IMR-90 (cell line): ENCODE measurements around the gene GGT6. TPM values are rescaled to one million over a fixed set of nuclear protein-coding genes. Genes with fewer than 3 reads are reported as not detected.

Source experiments
- ATAC-seq: fragments of 200-7000 bp; cut with Tn5 transposase; 2 replicates; pipeline ENCODE4 v1.9.1; 2020; ENCODE audit warnings: low read depth, mild to moderate bottlenecking, moderate library complexity
- BruUV-seq: library from RNA; stranded (reverse); fragments of 400-500 nt; replicated peaks from 2 replicates; lab custom pipeline; 2021; lab: Mats Ljungman, UMichigan
- CTCF ChIA-PET: fragments of 300-600 bp; formaldehyde crosslinking; extraction: SDS; loops from one replicate; lab custom pipeline; 2021; ENCODE audit warnings: antibody characterized with exemption; lab: Yijun Ruan, JAX
- POLR2A ChIA-PET: fragments of 300-600 bp; sonication (Branson Sonifier 250); formaldehyde crosslinking; loops from one replicate; lab custom pipeline; 2022; ENCODE audit warnings: antibody characterized with exemption; ENCODE audit not compliant: unreplicated experiment; lab: Charles Lee
- DNase-seq: peaks from one replicate; pipeline ENCODE4 v3.0.0; 2013
- H2AFZ ChIP-seq: replicated peaks from 2 replicates; pipeline ENCODE3; 2013; ENCODE audit warnings: low read length, mild to moderate bottlenecking; ENCODE audit not compliant: poor library complexity
- H2AK5ac ChIP-seq: 2 replicates; pipeline ENCODE4 v1.6.1; 2013; ENCODE audit warnings: low read depth, low read length, inconsistent platforms
- H2AK9ac ChIP-seq: replicated peaks from 2 replicates; pipeline ENCODE3; 2013; ENCODE audit warnings: mild to moderate bottlenecking, low read depth, low read length, moderate library complexity; ENCODE audit not compliant: poor library complexity
- H2BK120ac ChIP-seq: 2 replicates; pipeline ENCODE4 v1.6.1; 2013; ENCODE audit warnings: low read depth, low read length, inconsistent platforms
- H2BK15ac ChIP-seq: 3 replicates; pipeline ENCODE4 v1.6.1; 2013; ENCODE audit warnings: low read depth, low read length, inconsistent platforms
- H2BK20ac ChIP-seq: 2 replicates; pipeline ENCODE4 v1.6.1; 2013; ENCODE audit warnings: low read depth, mild to moderate bottlenecking, inconsistent platforms, low read length, moderate library complexity
- H2BK5ac ChIP-seq: 2 replicates; pipeline ENCODE4 v1.6.1; 2013; ENCODE audit warnings: mild to moderate bottlenecking, low read depth, low read length, inconsistent platforms; ENCODE audit not compliant: poor library complexity, severe bottlenecking
- H3K14ac ChIP-seq: replicated peaks from 2 replicates; pipeline ENCODE4 v1.6.1; 2013; ENCODE audit warnings: low read depth, low read length, inconsistent platforms
- H3K18ac ChIP-seq: 2 replicates; pipeline ENCODE4 v1.6.1; 2013; ENCODE audit warnings: low read depth, low read length, control low read depth
- H3K23ac ChIP-seq: 2 replicates; pipeline ENCODE4 v1.6.1; 2013; ENCODE audit warnings: low read depth, low read length, inconsistent platforms
- H3K27ac ChIP-seq: 2 replicates; pipeline ENCODE4 v1.5.1; 2013; ENCODE audit warnings: mild to moderate bottlenecking, control low read depth, low read length; ENCODE audit not compliant: insufficient read depth
- H3K27me3 ChIP-seq: 2 replicates; pipeline ENCODE4 v1.6.1; 2013; ENCODE audit warnings: low read length; ENCODE audit not compliant: control insufficient read depth, insufficient read depth
- H3K36me3 ChIP-seq: 2 replicates; pipeline ENCODE4 v1.6.1; 2013; ENCODE audit warnings: low read length, mixed read lengths; ENCODE audit not compliant: control insufficient read depth, insufficient read depth
- H3K4ac ChIP-seq: 2 replicates; pipeline ENCODE4 v1.6.1; 2013; ENCODE audit warnings: low read depth, low read length, inconsistent platforms
- H3K4me1 ChIP-seq: 2 replicates; pipeline ENCODE4 v1.6.1; 2013; ENCODE audit warnings: low read length, mixed read lengths; ENCODE audit not compliant: control insufficient read depth, insufficient read depth
- H3K4me2 ChIP-seq: 2 replicates; pipeline ENCODE4 v1.6.1; 2013; ENCODE audit warnings: low read depth, mild to moderate bottlenecking, control low read depth, low read length, moderate library complexity
- H3K4me3 ChIP-seq: 2 replicates; pipeline ENCODE4 v1.5.1; 2013; ENCODE audit warnings: low read depth, mild to moderate bottlenecking, control low read depth, low read length, moderate library complexity; ENCODE audit not compliant: insufficient read depth
- H3K56ac ChIP-seq: 2 replicates; pipeline ENCODE4 v1.6.1; 2013; ENCODE audit warnings: low read length, inconsistent platforms; ENCODE audit not compliant: insufficient read depth; ENCODE audit errors: extremely low read depth
- H3K79me1 ChIP-seq, 2 experiments: 2 replicates each; pipeline ENCODE4 v1.6.1; 2013; ENCODE audit warnings: low read length in 2 of 2, inconsistent platforms in 1 of 2, low read depth in 1 of 2
- H3K9ac ChIP-seq: 2 replicates; pipeline ENCODE4 v1.6.1; 2013; ENCODE audit warnings: low read depth, low read length, control low read depth
- H3K9me1 ChIP-seq: 2 replicates; pipeline ENCODE4 v1.6.1; 2013; ENCODE audit warnings: low read length, inconsistent platforms; ENCODE audit not compliant: insufficient read depth
- H3K9me3 ChIP-seq: 2 replicates; pipeline ENCODE4 v1.6.1; 2013; ENCODE audit warnings: low read length; ENCODE audit not compliant: control insufficient read depth, insufficient read depth
- H4K20me1 ChIP-seq: 2 replicates; pipeline ENCODE4 v1.6.1; 2013; ENCODE audit warnings: low read length, inconsistent platforms; ENCODE audit not compliant: insufficient read depth
- H4K5ac ChIP-seq: 2 replicates; pipeline ENCODE4 v1.6.1; 2013; ENCODE audit warnings: mild to moderate bottlenecking, low read depth, low read length, control low read depth
- H4K8ac ChIP-seq, 2 experiments: 2 replicates each; pipeline ENCODE4 v1.6.1; 2013; ENCODE audit warnings: low read depth in 2 of 2, low read length in 2 of 2, control low read depth in 1 of 2, inconsistent platforms in 1 of 2
- H4K91ac ChIP-seq: 2 replicates; pipeline ENCODE4 v1.6.1; 2013; ENCODE audit warnings: low read depth, low read length, inconsistent platforms; ENCODE audit not compliant: insufficient read depth
- BHLHE40 ChIP-seq: fragments of 150-350 bp; IDR thresholded peaks from 2 replicates; pipeline ENCODE4 v1.6.1; 2016; ENCODE audit warnings: mild to moderate bottlenecking, low read depth, low read length
- CEBPB ChIP-seq: IDR thresholded peaks from 2 replicates; pipeline ENCODE4 v1.6.1; 2012; ENCODE audit warnings: low read depth, low read length, improper control_type of control experiment
- POLR2A ChIP-seq: IDR thresholded peaks from 2 replicates; pipeline ENCODE4 v1.6.1; 2012; ENCODE audit warnings: mild to moderate bottlenecking, low read depth, low read length
- RAD21 ChIP-seq: IDR thresholded peaks from 2 replicates; pipeline ENCODE4 v1.6.1; 2012; ENCODE audit warnings: low read length, improper control_type of control experiment
- WGBS, 2 experiments: methylation state at CpG; one replicate each; pipeline versions ENCODE4 v1.1.5 to v1.1.7; 2013; ENCODE audit warnings: missing lambda C conversion rate in 2 of 2; ENCODE audit not compliant: insufficient read length in 1 of 2; ENCODE audit errors: extremely low coverage in 2 of 2; 5-methylcytosine and 5-hydroxymethylcytosine counted together
- dilution Hi-C: fragments of 300-500 bp; cut with HindIII; formaldehyde crosslinking; loops from one replicate; pipeline ENCODE4 v1.14.3; 2018; ENCODE audit warnings: low sequenced_read_pairs; ENCODE audit not compliant: unreplicated experiment
- in situ Hi-C: fragments of 300-500 bp; cut with MboI; formaldehyde crosslinking; loops from 3 replicates; pipeline ENCODE4 v1.14.3; 2019; ENCODE audit warnings: low sequenced_read_pairs, inconsistent platforms, mixed read lengths
- intact Hi-C: fragments of 100-400 bp; cut with micrococcal nuclease; formaldehyde crosslinking; loops from 2 replicates; pipeline ENCODE4 v1.10.0; 2022
- polyA plus RNA-seq, 3 experiments: library from polyadenylated mRNA; depleted of rRNA; stranded (reverse); fragments of >200 nt; gene quantifications; 2 replicates each; pipeline ENCODE4 v1.2.3, GENCODE V29; 2012; ENCODE audit warnings: low replicate concordance in 1 of 3
- total RNA-seq: library from RNA; depleted of rRNA; stranded (reverse); fragments of >200 nt; gene quantifications from 2 replicates; pipeline ENCODE4 v1.2.3, GENCODE V29; 2012
- TF ChIP-seq, protein P1 (sequence below): conservative IDR thresholded peaks from 2 replicates; pipeline ENCODE4 v1.5.1; 2012; ENCODE audit warnings: mild to moderate bottlenecking, low read depth, low read length, improper control_type of control experiment

The GGT6 gene
- total and polyA plus RNA-seq, 2 of the 4 experiments (the other 2 are of a cell fraction), result not detected

DNA sequence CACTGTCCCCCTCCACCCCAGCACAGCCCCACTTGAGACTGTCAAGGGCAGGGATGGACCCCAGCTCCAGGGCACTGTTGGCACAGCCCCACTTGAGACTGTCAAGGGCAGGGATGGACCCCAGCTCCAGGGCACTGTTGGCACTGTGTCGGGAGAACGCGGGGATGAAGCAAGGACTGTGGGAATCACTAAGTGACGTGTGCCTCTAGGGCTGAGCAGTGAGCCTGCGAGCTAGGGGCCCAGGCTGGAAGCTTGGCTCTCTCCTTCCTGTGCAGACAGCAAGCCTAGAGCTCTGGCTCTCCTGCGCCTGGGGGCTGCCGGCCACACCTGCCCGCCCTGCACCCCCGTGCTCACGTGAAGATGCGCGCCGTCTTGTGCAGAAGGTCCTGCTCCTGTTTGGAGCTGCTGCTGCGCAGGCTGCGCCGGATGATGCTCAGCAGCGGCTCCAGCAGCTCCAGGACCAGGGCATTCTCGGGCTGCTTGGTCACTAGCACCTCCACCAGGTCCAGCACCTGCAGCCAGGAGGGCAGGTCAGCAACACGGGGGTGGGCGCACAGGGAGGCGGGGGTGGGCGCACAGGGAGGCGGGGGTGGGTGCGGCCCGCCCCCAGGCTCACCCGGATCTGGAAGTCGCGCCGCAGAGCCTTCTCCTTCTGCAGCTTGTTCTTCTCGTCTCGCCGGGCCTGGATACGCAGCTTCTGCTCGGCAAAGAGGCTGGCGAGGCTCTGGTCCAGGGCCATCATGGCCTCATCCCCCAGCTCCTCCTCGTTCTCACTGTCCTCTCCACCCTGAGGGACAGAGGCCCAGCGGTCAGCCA lies 16.0 kb downstream of the GGT6 start (continued):
- TF ChIP-seq BHLHE40, result no peak

DNA sequence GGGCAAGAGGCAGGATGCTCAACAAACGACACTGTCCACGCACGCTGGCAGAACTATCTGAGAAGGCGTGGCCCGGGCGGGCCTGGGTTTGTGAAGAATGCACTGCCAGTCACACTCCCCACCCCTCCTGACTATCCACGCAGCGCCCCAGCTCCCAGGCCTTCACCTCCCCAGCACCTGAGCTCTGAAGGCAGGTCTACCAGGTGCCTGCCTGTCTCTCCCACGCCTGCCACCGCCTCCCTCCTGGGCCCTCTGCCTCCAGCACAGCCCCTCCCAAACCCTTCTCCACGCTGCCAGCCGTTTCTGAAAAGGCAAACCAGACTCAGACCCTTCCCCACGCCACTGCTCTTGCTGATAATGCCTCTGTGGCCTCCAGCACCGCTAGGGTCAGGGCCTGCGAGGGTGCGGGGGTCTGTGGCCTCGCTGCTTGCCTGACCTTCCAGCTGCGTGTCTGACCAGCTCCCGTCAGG lies 16.8 kb downstream of the GGT6 start:
- Histone ChIP-seq H3K79me1 (no peaks in the 10 kb centered on the region; a peak in 2 of 4 replicates), H4K5ac (no peak overlapping the region), H3K9me1 (no peaks in the 10 kb centered on the region), H2BK15ac (no peak overlapping the region), H3K4me2 (no peak overlapping the region), H3K56ac (no peak overlapping the region), H3K4ac (no peak overlapping the region), H4K91ac (no peak overlapping the region), H3K27me3 (no peaks in the 10 kb centered on the region), H4K8ac (no peak overlapping the region), H3K4me1 (no peaks in the 10 kb centered on the region), H2AK9ac (no peak overlapping the region), H2AFZ (no peak overlapping the region), H3K18ac (no peak overlapping the region), H3K27ac (no peak overlapping the region), H3K4me3 (no peak overlapping the region), H3K36me3 (peaks cover 74% of the 10 kb centered on the region), H2BK20ac (no peak overlapping the region), H3K23ac (no peak overlapping the region), H2BK5ac (no peak overlapping the region), H3K9ac (no peak overlapping the region), H4K20me1 (peaks cover 6% of the 10 kb centered on the region), H2AK5ac (no peak overlapping the region), H2BK120ac (no peak overlapping the region), H3K14ac (no peak overlapping the region), H3K9me3 (no peaks in the 10 kb centered on the region)
- DNase-seq (no peak), ATAC-seq (no peak; the same call in 1 of the 2 replicates)
- WGBS, 2 experiments, result 72% methylated on average over 9 of the region's 19 CpGs; no CpG with 5 or more reads in 1 of the 2 experiments
- intact Hi-C loops (no loop called here), dilution Hi-C loops (no loop called here), in situ Hi-C loops (no loop called here)
- BruUV-seq, result no TSS peak
- ChIA-PET CTCF (no interaction called here), POLR2A (no interaction called here)
- TF ChIP-seq RAD21 (no peak), POLR2A (no peak), CEBPB (no peak)
- TF ChIP-seq, protein P1, sequence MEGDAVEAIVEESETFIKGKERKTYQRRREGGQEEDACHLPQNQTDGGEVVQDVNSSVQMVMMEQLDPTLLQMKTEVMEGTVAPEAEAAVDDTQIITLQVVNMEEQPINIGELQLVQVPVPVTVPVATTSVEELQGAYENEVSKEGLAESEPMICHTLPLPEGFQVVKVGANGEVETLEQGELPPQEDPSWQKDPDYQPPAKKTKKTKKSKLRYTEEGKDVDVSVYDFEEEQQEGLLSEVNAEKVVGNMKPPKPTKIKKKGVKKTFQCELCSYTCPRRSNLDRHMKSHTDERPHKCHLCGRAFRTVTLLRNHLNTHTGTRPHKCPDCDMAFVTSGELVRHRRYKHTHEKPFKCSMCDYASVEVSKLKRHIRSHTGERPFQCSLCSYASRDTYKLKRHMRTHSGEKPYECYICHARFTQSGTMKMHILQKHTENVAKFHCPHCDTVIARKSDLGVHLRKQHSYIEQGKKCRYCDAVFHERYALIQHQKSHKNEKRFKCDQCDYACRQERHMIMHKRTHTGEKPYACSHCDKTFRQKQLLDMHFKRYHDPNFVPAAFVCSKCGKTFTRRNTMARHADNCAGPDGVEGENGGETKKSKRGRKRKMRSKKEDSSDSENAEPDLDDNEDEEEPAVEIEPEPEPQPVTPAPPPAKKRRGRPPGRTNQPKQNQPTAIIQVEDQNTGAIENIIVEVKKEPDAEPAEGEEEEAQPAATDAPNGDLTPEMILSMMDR, result no peak
